Activated naive CD4-positive, alpha-beta T cell treated with anti-CD3 and anti-CD28 coated beads, Interleukin-2, amount 50 U/mL, for 24 hours (primary cell): ENCODE measurements around the gene G6PC1.
"Not testable (repeated sequence)": the region's sequence is repeated elsewhere in the genome, so short reads cannot be mapped to it uniquely, and the experiment has no call there.

ENCODE experiments used
- H3K27ac Mint-ChIP-seq: one replicate; pipeline ENCODE4 v1.8.0; 2021; ENCODE audit warnings: mild to moderate bottlenecking, mixed read lengths
- H3K27me3 Mint-ChIP-seq: one replicate; pipeline ENCODE4 v1.8.0; 2021; ENCODE audit warnings: mixed read lengths
- H3K36me3 Mint-ChIP-seq: one replicate; pipeline ENCODE4 v1.8.0; 2021; ENCODE audit warnings: mixed read lengths
- H3K4me1 Mint-ChIP-seq: one replicate; pipeline ENCODE4 v1.8.0; 2021; ENCODE audit warnings: mixed read lengths
- H3K4me3 Mint-ChIP-seq: one replicate; pipeline ENCODE4 v1.8.0; 2021; ENCODE audit warnings: mild to moderate bottlenecking, mixed read lengths
- H3K9me3 Mint-ChIP-seq: one replicate; pipeline ENCODE4 v1.8.0; 2021; ENCODE audit warnings: mixed read lengths

G6PC1 gene

GRCh38 chr17:42915288-42915687 lies 14.7 kb downstream of the G6PC1 start:
- not testable (repeated sequence) for H3K9me3 Mint-ChIP-seq, H3K27me3 Mint-ChIP-seq, H3K4me1 Mint-ChIP-seq, H3K36me3 Mint-ChIP-seq, H3K4me3 Mint-ChIP-seq, H3K27ac Mint-ChIP-seq

- not testable (repeated sequence) for H3K27me3 Mint-ChIP-seq, H3K4me3 Mint-ChIP-seq, H3K27ac Mint-ChIP-seq, H3K4me1 Mint-ChIP-seq, H3K9me3 Mint-ChIP-seq, H3K36me3 Mint-ChIP-seq
These were observed 16.0 kb downstream of the G6PC1 start for GRCh38 chr17:42916388-42917235.

GRCh38 chr17:42917236-42917603 lies 16.6 kb downstream of the G6PC1 start:
- no peak overlapping the region for H3K4me3 Mint-ChIP-seq
- H3K27ac Mint-ChIP-seq = no peak overlapping the region
- H3K4me1 Mint-ChIP-seq = no peaks in the 10 kb centered on the region
- H3K27me3 Mint-ChIP-seq = no peaks in the 10 kb centered on the region
- H3K9me3 Mint-ChIP-seq = no peaks in the 10 kb centered on the region
- no peaks in the 10 kb centered on the region for H3K36me3 Mint-ChIP-seq

- Mint-ChIP-seq H3K36me3 (no peaks in the 10 kb centered on the region), H3K27me3 (no peaks in the 10 kb centered on the region), H3K27ac (no peak overlapping the region)
These were observed 18.4 kb downstream of the G6PC1 start for GRCh38 chr17:42918902-42919521.

GRCh38 chr17:42919522-42920077 lies 19.0 kb downstream of the G6PC1 start:
- H3K4me3 Mint-ChIP-seq, H3K4me1 Mint-ChIP-seq, H3K9me3 Mint-ChIP-seq, H3K36me3 Mint-ChIP-seq, H3K27ac Mint-ChIP-seq, H3K27me3 Mint-ChIP-seq: not testable (repeated sequence)

More at GRCh38 chr17:42918902-42919521, 18.4 kb downstream of the G6PC1 start:
- no peaks in the 10 kb centered on the region for H3K9me3 Mint-ChIP-seq
- no peaks in the 10 kb centered on the region for H3K4me1 Mint-ChIP-seq
- H3K4me3 Mint-ChIP-seq = no peak overlapping the region

GRCh38 chr17:42920106-42920900 lies 19.7 kb downstream of the G6PC1 start:
- Mint-ChIP-seq H3K4me3 (no peak overlapping the region), H3K27me3 (no peaks in the 10 kb centered on the region), H3K36me3 (no peaks in the 10 kb centered on the region), H3K4me1 (no peaks in the 10 kb centered on the region), H3K27ac (no peak overlapping the region), H3K9me3 (no peaks in the 10 kb centered on the region)

- no peaks in the 10 kb centered on the region for H3K36me3 Mint-ChIP-seq
- H3K4me3 Mint-ChIP-seq = no peak overlapping the region
- H3K27ac Mint-ChIP-seq = no peak overlapping the region
- H3K27me3 Mint-ChIP-seq = no peaks in the 10 kb centered on the region
- no peaks in the 10 kb centered on the region for H3K4me1 Mint-ChIP-seq
- H3K9me3 Mint-ChIP-seq = no peaks in the 10 kb centered on the region
These were observed 20.3 kb downstream of the G6PC1 start for GRCh38 chr17:42920922-42921321.

- H3K9me3 Mint-ChIP-seq = no peaks in the 10 kb centered on the region
- H3K4me1 Mint-ChIP-seq = no peaks in the 10 kb centered on the region
- H3K27me3 Mint-ChIP-seq = no peaks in the 10 kb centered on the region
- no peak overlapping the region for H3K4me3 Mint-ChIP-seq
- no peak overlapping the region for H3K27ac Mint-ChIP-seq
- no peaks in the 10 kb centered on the region for H3K36me3 Mint-ChIP-seq
These were observed 21.7 kb downstream of the G6PC1 start for GRCh38 chr17:42922294-42922693.

GRCh38 chr17:42923472-42923871 lies 22.9 kb downstream of the G6PC1 start:
- not testable (repeated sequence) for H3K27me3 Mint-ChIP-seq, H3K4me1 Mint-ChIP-seq, H3K36me3 Mint-ChIP-seq, H3K27ac Mint-ChIP-seq, H3K9me3 Mint-ChIP-seq, H3K4me3 Mint-ChIP-seq

GRCh38 chr17:42924891-42925290 lies 24.3 kb downstream of the G6PC1 start:
- Mint-ChIP-seq H3K27me3 (no peaks in the 10 kb centered on the region), H3K9me3 (no peaks in the 10 kb centered on the region), H3K27ac (no peak overlapping the region), H3K36me3 (no peaks in the 10 kb centered on the region), H3K4me3 (no peak overlapping the region), H3K4me1 (peaks cover 8% of the 10 kb centered on the region)

GRCh38 chr17:42928714-42929496 lies 28.3 kb downstream of the G6PC1 start:
- H3K4me1 Mint-ChIP-seq = peaks cover 8% of the 10 kb centered on the region
- H3K36me3 Mint-ChIP-seq = no peaks in the 10 kb centered on the region
- H3K27me3 Mint-ChIP-seq = no peaks in the 10 kb centered on the region
- H3K9me3 Mint-ChIP-seq = no peaks in the 10 kb centered on the region
- no peak overlapping the region for H3K4me3 Mint-ChIP-seq
- peak overlapping the region; percentile 1 for H3K27ac Mint-ChIP-seq

- H3K27ac Mint-ChIP-seq = no peak overlapping the region
- H3K9me3 Mint-ChIP-seq = no peaks in the 10 kb centered on the region
- no peaks in the 10 kb centered on the region for H3K36me3 Mint-ChIP-seq
- H3K4me1 Mint-ChIP-seq = peaks cover 8% of the 10 kb centered on the region
- H3K27me3 Mint-ChIP-seq = no peaks in the 10 kb centered on the region
- no peak overlapping the region for H3K4me3 Mint-ChIP-seq
These were observed 28.9 kb downstream of the G6PC1 start for GRCh38 chr17:42929497-42929844.

- H3K36me3 Mint-ChIP-seq = no peaks in the 10 kb centered on the region
- H3K27me3 Mint-ChIP-seq = no peaks in the 10 kb centered on the region
- no peak overlapping the region for H3K27ac Mint-ChIP-seq
- H3K9me3 Mint-ChIP-seq = no peaks in the 10 kb centered on the region
- no peaks in the 10 kb centered on the region for H3K4me1 Mint-ChIP-seq
- H3K4me3 Mint-ChIP-seq = no peak overlapping the region
These were observed 37.4 kb downstream of the G6PC1 start for GRCh38 chr17:42937712-42938596.

GRCh38 chr17:42944211-42944610 lies 43.6 kb downstream of the G6PC1 start:
- no peaks in the 10 kb centered on the region for H3K4me1 Mint-ChIP-seq
- no peak overlapping the region for H3K4me3 Mint-ChIP-seq
- H3K27me3 Mint-ChIP-seq = no peaks in the 10 kb centered on the region
- no peak overlapping the region for H3K27ac Mint-ChIP-seq
- peaks cover 5% of the 10 kb centered on the region for H3K36me3 Mint-ChIP-seq
- no peaks in the 10 kb centered on the region for H3K9me3 Mint-ChIP-seq
